ENCODE measurements around the gene KRT6A.
"Not testable (repeated sequence)": the region's sequence is repeated elsewhere in the genome, so short reads cannot be mapped to it uniquely, and the experiment has no call there.

KRT6A gene

GRCh38 chr12:52455821-52456220 is 37.2 kb downstream of the KRT6A start:
- no peak for DNase-seq

GRCh38 chr12:52454411-52455201 is 38.5 kb downstream of the KRT6A start:
- DNase-seq = no peak

GRCh38 chr12:52452101-52452500 is 41.0 kb downstream of the KRT6A start, which contains the start of gene KRT6B:
TSS of gene KRT6B (minus strand) at chr12:52452146. CDS start at chr12:52452078, 68 bp downstream.
- DNase-seq = no peak

- no peak for DNase-seq
Measured at GRCh38 chr12:52448228-52448627, 44.8 kb downstream of the KRT6A start.

GRCh38 chr12:52447196-52447595 is 45.9 kb downstream of the KRT6A start:
- DNase-seq = not testable (repeated sequence)

- no peak for DNase-seq
Measured at GRCh38 chr12:52446367-52447045, 46.6 kb downstream of the KRT6A start.

GRCh38 chr12:52445876-52446275 is 47.2 kb downstream of the KRT6A start:
- DNase-seq = no peak

- DNase-seq = no peak
Measured at GRCh38 chr12:52444647-52445595, 48.1 kb downstream of the KRT6A start.

- no peak for DNase-seq
Measured at GRCh38 chr12:52443966-52444365, 49.1 kb downstream of the KRT6A start.

- DNase-seq = no peak
Measured at GRCh38 chr12:52442600-52443061, 50.4 kb downstream of the KRT6A start.

- no peak for DNase-seq
Measured at GRCh38 chr12:52441320-52441911, 51.6 kb downstream of the KRT6A start.

GRCh38 chr12:52440821-52441319 is 52.2 kb downstream of the KRT6A start:
- no peak for DNase-seq

- DNase-seq = no peak
Measured at GRCh38 chr12:52439845-52440244, 53.2 kb downstream of the KRT6A start.

GRCh38 chr12:52439420-52439819 is 53.6 kb downstream of the KRT6A start:
- no peak for DNase-seq

GRCh38 chr12:52438305-52439301 is 54.5 kb downstream of the KRT6A start:
- no peak for DNase-seq

- DNase-seq = no peak
Measured at GRCh38 chr12:52437508-52437907, 55.5 kb downstream of the KRT6A start.

Measured in right forelimb (tissue), 1 donor.